ENCODE data around the gene COBLL1.

COBLL1 gene

GRCh38 chr2:164818149-164819136 lies 23.2 kb downstream of the COBLL1 start:
- DNase-seq, result no peak

GRCh38 chr2:164816900-164817299 lies 24.7 kb downstream of the COBLL1 start:
- DNase-seq, result no peak

- no peak for DNase-seq
Measured at GRCh38 chr2:164816046-164816445, 25.6 kb downstream of the COBLL1 start.

- no peak for DNase-seq
Measured at GRCh38 chr2:164815071-164815793, 26.4 kb downstream of the COBLL1 start.

- no peak for DNase-seq
Measured at GRCh38 chr2:164813535-164813934, 28.1 kb downstream of the COBLL1 start.

GRCh38 chr2:164812378-164812777 lies 29.2 kb downstream of the COBLL1 start:
- no peak for DNase-seq

- DNase-seq, result no peak
Measured at GRCh38 chr2:164811819-164812218, 29.8 kb downstream of the COBLL1 start.

GRCh38 chr2:164810843-164811242 lies 30.8 kb downstream of the COBLL1 start:
- no peak for DNase-seq

- DNase-seq, result no peak
Measured at GRCh38 chr2:164808776-164809175, 32.8 kb downstream of the COBLL1 start.

- DNase-seq, result no peak
Measured at GRCh38 chr2:164803776-164804466, 37.7 kb downstream of the COBLL1 start.

- no peak for DNase-seq
Measured at GRCh38 chr2:164802095-164802707, 39.4 kb downstream of the COBLL1 start.

GRCh38 chr2:164800572-164800971 lies 41.1 kb downstream of the COBLL1 start:
- DNase-seq, result no peak

- no peak for DNase-seq
Measured at GRCh38 chr2:164797627-164798026, 44.0 kb downstream of the COBLL1 start.

GRCh38 chr2:164796999-164797398 lies 44.6 kb downstream of the COBLL1 start:
- DNase-seq, result no peak

GRCh38 chr2:164794432-164795231 lies 47.0 kb downstream of the COBLL1 start:
- no peak for DNase-seq

GRCh38 chr2:164794016-164794415 lies 47.6 kb downstream of the COBLL1 start:
- no peak for DNase-seq

GRCh38 chr2:164793529-164793928 lies 48.1 kb downstream of the COBLL1 start:
- DNase-seq, result no peak

GRCh38 chr2:164792316-164793170 lies 49.1 kb downstream of the COBLL1 start:
- no peak for DNase-seq

GRCh38 chr2:164789968-164790367 lies 51.7 kb downstream of the COBLL1 start:
- DNase-seq, result no peak

- no peak for DNase-seq
Measured at GRCh38 chr2:164786787-164787186, 54.8 kb downstream of the COBLL1 start.

GRCh38 chr2:164785457-164785856 lies 56.2 kb downstream of the COBLL1 start:
- DNase-seq, result no peak
